OCI-LY7 (cell line): ENCODE results near the gene ZNF503. TPM values are rescaled to one million over a fixed set of nuclear protein-coding genes. Genes with fewer than 3 reads are reported as not detected.

Source experiments
- BruUV-seq: library from RNA; stranded (reverse); fragments of 400-500 nt; replicated peaks from 2 replicates; lab custom pipeline; 2021; lab: Mats Ljungman, UMichigan
- CTCF ChIA-PET: fragments of 300-600 bp; sonication (Branson Sonifier 250); formaldehyde crosslinking; loops from one replicate; lab custom pipeline; 2022; ENCODE audit warnings: antibody characterized with exemption; ENCODE audit not compliant: unreplicated experiment; lab: Charles Lee
- POLR2A ChIA-PET: fragments of 300-600 bp; sonication (Branson Sonifier 250); formaldehyde crosslinking; loops from one replicate; lab custom pipeline; 2022; ENCODE audit warnings: antibody characterized with exemption; lab: Charles Lee
- DNase-seq: peaks from one replicate; pipeline ENCODE4 v3.0.0-alpha.2; 2015; ENCODE audit warnings: low spot score
- H2AFZ ChIP-seq: fragments of 200-600 bp; sonication (generic), shearing (Covaris generic); 2 replicates; pipeline ENCODE4 v1.6.1; 2014; ENCODE audit warnings: mild to moderate bottlenecking, antibody characterized with exemption, low read length, moderate library complexity
- H3K27ac ChIP-seq: fragments of 200-600 bp; sonication (generic); 2 replicates; pipeline ENCODE4 v1.5.1; 2014; ENCODE audit warnings: mixed run types, low read depth, mild to moderate bottlenecking, moderate library complexity, low read length, inconsistent platforms; ENCODE audit not compliant: poor library complexity, severe bottlenecking
- H3K36me3 ChIP-seq: fragments of 200-600 bp; sonication (generic); 2 replicates; pipeline ENCODE4 v1.6.1; 2014; ENCODE audit warnings: mild to moderate bottlenecking, antibody characterized with exemption, low read length, moderate library complexity, mixed read lengths; ENCODE audit not compliant: insufficient read depth
- H3K4me1 ChIP-seq: fragments of 200-600 bp; sonication (generic); 2 replicates; pipeline ENCODE4 v1.5.1; 2014; ENCODE audit warnings: mild to moderate bottlenecking, low read length; ENCODE audit not compliant: insufficient read depth, poor library complexity, severe bottlenecking
- H3K4me2 ChIP-seq: fragments of 200-600 bp; sonication (generic); 2 replicates; pipeline ENCODE4 v1.6.1; 2014; ENCODE audit warnings: mild to moderate bottlenecking, low read length
- H3K4me3 ChIP-seq: fragments of 200-600 bp; sonication (generic); 2 replicates; pipeline ENCODE4 v1.5.1; 2014; ENCODE audit warnings: mild to moderate bottlenecking, low read depth, low read length; ENCODE audit not compliant: poor library complexity, severe bottlenecking
- H3K79me2 ChIP-seq: fragments of 200-600 bp; sonication (generic); 2 replicates; pipeline ENCODE4 v1.6.1; 2016; ENCODE audit warnings: low read depth, mild to moderate bottlenecking, low read length, moderate library complexity, mixed read lengths; ENCODE audit not compliant: insufficient read depth
- H3K9me2 ChIP-seq: fragments of 200-600 bp; sonication (generic); 2 replicates; pipeline ENCODE4 v1.6.1; 2016; ENCODE audit warnings: mild to moderate bottlenecking, low read length, mixed read lengths; ENCODE audit not compliant: insufficient read depth
- H3K9me3 ChIP-seq: fragments of 200-600 bp; sonication (generic); 2 replicates; pipeline ENCODE4 v1.6.1; 2014; ENCODE audit warnings: mild to moderate bottlenecking, mixed run types, low read length, mixed read lengths
- H4K20me1 ChIP-seq: fragments of 200-600 bp; sonication (generic); 2 replicates; pipeline ENCODE4 v1.6.1; 2014; ENCODE audit warnings: mild to moderate bottlenecking, antibody characterized with exemption, low read length, moderate library complexity, mixed read lengths; ENCODE audit not compliant: insufficient read depth
- CTCF ChIP-seq: fragments of 200-600 bp; sonication (generic); conservative IDR thresholded peaks from 2 replicates; pipeline ENCODE4 v1.5.1; 2014; ENCODE audit warnings: mild to moderate bottlenecking, antibody characterized with exemption, low read length, moderate library complexity, mixed read lengths
- EZH2phosphoT487 ChIP-seq: fragments of 200-600 bp; sonication (generic); IDR thresholded peaks from 2 replicates; pipeline ENCODE4 v1.6.1; 2018; ENCODE audit warnings: low read depth, borderline replicate concordance, mild to moderate bottlenecking, mixed run types, antibody characterized with exemption, low read length, moderate library complexity, mixed read lengths
- intact Hi-C: fragments of 100-400 bp; cut with micrococcal nuclease; formaldehyde crosslinking; loops from one replicate; pipeline ENCODE4 v1.10.0; 2022; ENCODE audit not compliant: unreplicated experiment
- total RNA-seq, 2 experiments: library from RNA; depleted of rRNA in 1 of 2; stranded (reverse); fragments of >200 nt in 1 of 2; shearing (Covaris generic) in 1 of 2; gene quantifications; 2 replicates each; pipeline ENCODE4 v1.2.3, GENCODE V29; 2014 to 2022

ZNF503 gene
- total RNA-seq, 2 experiments from 2014 or later = not detected

- ChIA-PET CTCF (no interaction called here), POLR2A (no interaction called here)
- no peak for DNase-seq
- Histone ChIP-seq H3K79me2 (no peaks in the 10 kb centered on the region), H3K27ac (no peak overlapping the region), H3K36me3 (no peaks in the 10 kb centered on the region), H3K4me3 (no peak overlapping the region), H3K4me1 (no peaks in the 10 kb centered on the region), H3K4me2 (no peak overlapping the region), H3K9me2 (no peaks in the 10 kb centered on the region), H3K9me3 (no peaks in the 10 kb centered on the region), H2AFZ (no peak overlapping the region), H4K20me1 (no peaks in the 10 kb centered on the region)
- no TSS peak for BruUV-seq
- intact Hi-C loops = no loop called here
- no peak for TF ChIP-seq CTCF
- no peak for TF ChIP-seq EZH2phosphoT487
Observed at GRCh38 chr10:75398692-75399460, 2.7 kb downstream of the ZNF503 start.

GRCh38 chr10:75398200-75398691 is 3.3 kb downstream of the ZNF503 start:
- CTCF ChIA-PET = no interaction called here
- BruUV-seq = no TSS peak
- no peak overlapping the region for H2AFZ ChIP-seq
- no peaks in the 10 kb centered on the region for H4K20me1 ChIP-seq
- no peak overlapping the region for H3K4me2 ChIP-seq
- no peak overlapping the region for H3K4me3 ChIP-seq
- no peak for TF ChIP-seq EZH2phosphoT487
- no peak for DNase-seq
- H3K9me2 ChIP-seq = no peaks in the 10 kb centered on the region
- H3K9me3 ChIP-seq = no peaks in the 10 kb centered on the region
- no peaks in the 10 kb centered on the region for H3K79me2 ChIP-seq
- intact Hi-C loops = no loop called here
- H3K4me1 ChIP-seq = no peaks in the 10 kb centered on the region
- POLR2A ChIA-PET = no interaction called here
- H3K36me3 ChIP-seq = no peaks in the 10 kb centered on the region
- no peak overlapping the region for H3K27ac ChIP-seq

GRCh38 chr10:75397496-75398199 is 3.9 kb downstream of the ZNF503 start:
- CTCF ChIA-PET = no interaction called here
- DNase-seq = no peak
- no peaks in the 10 kb centered on the region for H3K4me1 ChIP-seq
- intact Hi-C loops = no loop called here
- H3K36me3 ChIP-seq = no peaks in the 10 kb centered on the region
- H3K9me3 ChIP-seq = no peaks in the 10 kb centered on the region
- no TSS peak for BruUV-seq
- H3K4me3 ChIP-seq = no peak overlapping the region
- TF ChIP-seq EZH2phosphoT487 = no peak
- TF ChIP-seq CTCF = no peak
- H3K9me2 ChIP-seq = no peaks in the 10 kb centered on the region
- H4K20me1 ChIP-seq = no peaks in the 10 kb centered on the region
- no peaks in the 10 kb centered on the region for H3K79me2 ChIP-seq
- H3K4me2 ChIP-seq = no peak overlapping the region
- H3K27ac ChIP-seq = no peak overlapping the region
- POLR2A ChIA-PET = no interaction called here
- H2AFZ ChIP-seq = no peak overlapping the region
